Activated naive CD8-positive, alpha-beta T cell treated with anti-CD3 and anti-CD28 coated beads, Interleukin-2, amount 50 U/mL, for 24 hours (primary cell): ENCODE results near the gene APBA2.
"Not testable (repeated sequence)": the region's sequence is repeated elsewhere in the genome, so short reads cannot be mapped to it uniquely, and the experiment has no call there.

Experiments
- ATAC-seq: fragments of 150-1000 bp; cut with Tn5 transposase; one replicate; pipeline ENCODE4 v1.10.0; 2021
- DNase-seq: peaks from one replicate; pipeline ENCODE4 v3.0.0; 2021
- H3K27ac Mint-ChIP-seq: one replicate; pipeline ENCODE4 v1.8.0; 2021; ENCODE audit warnings: mild to moderate bottlenecking, mixed read lengths
- H3K27me3 Mint-ChIP-seq: one replicate; pipeline ENCODE4 v1.8.0; 2021; ENCODE audit warnings: mixed read lengths
- H3K36me3 Mint-ChIP-seq: one replicate; pipeline ENCODE4 v1.8.0; 2021; ENCODE audit warnings: low read depth, mixed read lengths
- H3K4me1 Mint-ChIP-seq: one replicate; pipeline ENCODE4 v1.8.0; 2021; ENCODE audit warnings: mixed read lengths
- H3K4me3 Mint-ChIP-seq: one replicate; pipeline ENCODE4 v1.8.0; 2021; ENCODE audit warnings: mild to moderate bottlenecking, moderate library complexity, mixed read lengths
- H3K9me3 Mint-ChIP-seq: one replicate; pipeline ENCODE4 v1.8.0; 2021; ENCODE audit warnings: mixed read lengths

The APBA2 gene

DNA sequence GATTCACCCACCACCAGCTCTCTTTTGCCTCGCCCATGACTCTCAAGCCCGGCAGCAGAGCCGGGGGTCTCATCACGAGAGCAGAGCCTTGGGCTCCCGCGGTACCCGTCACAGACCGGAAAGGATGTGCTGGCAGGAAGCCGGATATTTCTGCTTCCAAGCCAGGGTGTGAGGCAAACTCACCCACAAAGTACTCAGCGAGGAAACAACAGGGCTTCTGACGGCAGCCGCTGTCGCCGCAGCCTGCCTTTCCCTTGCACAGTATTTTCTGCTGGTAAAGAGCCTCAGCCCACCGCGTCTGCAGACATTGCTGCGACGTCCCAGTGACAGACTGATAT lies 263.9 kb downstream of the APBA2 start:
- Mint-ChIP-seq H3K4me3 (no peak overlapping the region), H3K36me3 (no peaks in the 10 kb centered on the region), H3K4me1 (peaks cover 4% of the 10 kb centered on the region), H3K27me3 (peaks cover 6% of the 10 kb centered on the region), H3K9me3 (no peaks in the 10 kb centered on the region), H3K27ac (no peak overlapping the region)
- no peak for DNase-seq
- ATAC-seq = no peak

DNA sequence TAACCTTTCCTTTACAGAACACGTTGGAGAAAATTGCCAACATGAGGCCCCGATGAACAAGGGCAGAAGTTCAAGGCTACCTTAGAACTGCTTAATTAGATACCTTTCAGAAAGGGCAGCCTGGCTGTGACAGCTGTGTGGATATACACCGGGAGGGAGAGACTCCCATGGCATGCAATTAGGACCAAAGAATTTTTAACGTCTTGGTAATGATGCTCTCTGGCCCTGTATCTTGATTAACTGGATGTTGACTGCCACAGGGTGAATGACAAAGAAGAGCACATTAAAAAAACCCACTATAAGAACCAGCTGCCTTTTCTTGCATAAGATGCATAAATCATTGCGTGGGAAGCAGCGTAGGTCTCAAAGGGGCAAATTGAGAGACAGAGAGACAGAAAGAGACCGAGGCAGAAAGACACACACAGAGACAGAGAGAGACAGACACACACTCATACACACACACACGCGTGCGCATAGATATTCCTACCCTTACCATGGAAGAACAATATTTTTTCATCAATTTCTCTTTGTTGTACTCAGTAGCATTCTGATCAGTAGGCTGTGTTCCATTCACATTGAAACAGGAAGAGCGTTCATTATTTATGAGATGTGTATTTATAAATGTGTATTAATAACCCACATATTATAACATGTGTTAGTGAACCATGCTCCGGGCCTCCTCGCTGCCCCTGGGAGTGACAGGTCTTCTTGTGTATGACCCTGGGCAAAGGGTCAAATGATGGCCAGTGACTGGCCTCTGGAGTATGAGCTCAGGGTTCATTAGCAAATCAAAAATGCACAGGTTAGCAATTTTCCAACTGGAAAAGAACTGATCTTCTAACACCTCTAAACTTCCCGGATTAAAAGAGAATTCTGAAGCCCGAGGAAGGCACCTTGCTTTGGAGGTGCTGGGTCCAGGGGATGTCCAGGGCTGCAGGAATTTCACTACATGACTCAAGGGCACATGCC lies 265.0 kb downstream of the APBA2 start:
- ATAC-seq (no peak), DNase-seq (no peak)
- H3K36me3 Mint-ChIP-seq = no peaks in the 10 kb centered on the region
- peaks cover 13% of the 10 kb centered on the region for H3K27me3 Mint-ChIP-seq
- H3K9me3 Mint-ChIP-seq = no peaks in the 10 kb centered on the region
- H3K27ac Mint-ChIP-seq = no peak overlapping the region
- peaks cover 4% of the 10 kb centered on the region for H3K4me1 Mint-ChIP-seq
- no peak overlapping the region for H3K4me3 Mint-ChIP-seq

DNA sequence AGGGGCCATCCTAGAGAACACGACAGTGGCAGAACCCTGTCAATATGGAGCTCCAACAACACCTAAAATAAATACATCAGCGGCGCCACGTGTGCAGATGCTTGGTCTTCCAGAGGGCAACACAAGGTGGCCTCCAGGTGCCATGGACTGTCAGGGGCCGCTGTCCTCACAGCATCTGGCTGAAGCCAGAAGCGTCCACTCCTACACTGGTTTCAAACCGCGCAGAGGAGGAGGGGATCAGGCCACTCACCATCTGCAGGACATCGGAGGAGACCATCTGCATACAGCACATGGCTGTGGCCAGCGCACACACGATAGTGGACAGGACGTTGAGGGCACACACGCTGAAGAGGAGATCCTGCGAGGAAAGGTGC lies 265.7 kb downstream of the APBA2 start:
- H3K4me3 Mint-ChIP-seq = no peak overlapping the region
- H3K27ac Mint-ChIP-seq = no peak overlapping the region
- peaks cover 4% of the 10 kb centered on the region for H3K4me1 Mint-ChIP-seq
- H3K27me3 Mint-ChIP-seq = peaks cover 13% of the 10 kb centered on the region
- no peak for DNase-seq
- H3K36me3 Mint-ChIP-seq = no peaks in the 10 kb centered on the region
- H3K9me3 Mint-ChIP-seq = no peaks in the 10 kb centered on the region
- no peak for ATAC-seq

DNA sequence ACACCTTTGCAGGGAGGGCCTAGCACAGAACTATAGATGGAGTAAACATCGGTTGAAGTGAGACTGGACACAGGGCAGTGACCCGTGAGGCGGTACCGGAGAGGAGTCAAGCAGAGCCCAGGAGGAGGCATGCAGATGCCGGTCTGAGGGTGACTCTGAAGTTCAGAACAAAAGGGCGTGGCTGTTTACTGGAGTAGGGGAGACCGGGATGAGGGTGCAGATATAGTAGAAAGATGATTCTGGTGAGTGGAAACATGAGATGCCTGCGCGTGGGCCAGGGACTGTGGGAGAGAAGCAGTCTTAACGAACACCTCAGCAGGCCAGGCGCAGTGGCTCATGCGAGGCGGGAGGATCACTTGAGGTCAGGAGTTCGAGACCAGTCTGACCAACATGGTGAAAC lies 270.7 kb downstream of the APBA2 start:
- H3K9me3 Mint-ChIP-seq = peaks cover 4% of the 10 kb centered on the region
- ATAC-seq (no peak), DNase-seq (no peak)
- peaks cover 27% of the 10 kb centered on the region for H3K27me3 Mint-ChIP-seq
- no peak overlapping the region for H3K4me3 Mint-ChIP-seq
- H3K4me1 Mint-ChIP-seq = peaks cover 8% of the 10 kb centered on the region
- H3K27ac Mint-ChIP-seq = no peak overlapping the region
- peaks cover under 1% of the 10 kb centered on the region for H3K36me3 Mint-ChIP-seq

DNA sequence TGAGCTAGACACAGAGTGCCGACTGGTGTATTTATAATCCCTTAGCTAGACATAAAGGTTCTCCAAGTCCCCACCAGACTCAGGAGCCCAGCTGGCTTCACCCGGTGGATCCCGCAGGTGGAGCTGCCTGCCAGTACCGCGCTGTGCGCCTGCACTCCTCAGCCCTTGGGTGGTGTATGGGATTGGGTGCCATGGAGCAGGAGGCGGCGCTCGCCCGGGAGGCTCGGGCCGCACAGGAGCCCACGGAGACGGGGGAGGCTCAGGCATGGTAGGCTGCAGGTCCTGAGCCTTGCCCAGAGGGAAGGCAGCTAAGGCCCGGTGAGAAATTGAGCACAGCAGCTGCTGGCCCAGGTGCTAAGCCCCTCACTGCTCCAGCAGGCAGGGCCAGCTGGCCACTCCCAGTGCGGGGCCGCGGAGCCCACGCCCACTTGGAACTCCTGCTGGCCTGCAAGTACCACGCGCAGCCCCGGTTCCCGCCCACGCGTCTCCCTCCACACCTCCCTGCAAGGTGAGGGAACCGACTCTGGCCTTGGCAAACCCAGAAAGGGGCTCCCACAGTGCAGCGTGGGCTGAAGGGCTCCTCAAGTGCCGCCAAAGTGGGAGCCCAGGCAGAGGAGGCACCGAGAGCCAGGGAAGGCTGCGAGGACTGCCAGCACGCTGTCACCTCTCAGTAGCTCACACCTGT lies 274.1 kb downstream of the APBA2 start:
- Mint-ChIP-seq H3K4me1 (peaks cover 9% of the 10 kb centered on the region), H3K27me3 (peaks cover 41% of the 10 kb centered on the region), H3K4me3 (no peak overlapping the region), H3K27ac (no peak overlapping the region), H3K9me3 (peaks cover 12% of the 10 kb centered on the region), H3K36me3 (peaks cover 5% of the 10 kb centered on the region)
- ATAC-seq = no peak
- DNase-seq = no peak

DNA sequence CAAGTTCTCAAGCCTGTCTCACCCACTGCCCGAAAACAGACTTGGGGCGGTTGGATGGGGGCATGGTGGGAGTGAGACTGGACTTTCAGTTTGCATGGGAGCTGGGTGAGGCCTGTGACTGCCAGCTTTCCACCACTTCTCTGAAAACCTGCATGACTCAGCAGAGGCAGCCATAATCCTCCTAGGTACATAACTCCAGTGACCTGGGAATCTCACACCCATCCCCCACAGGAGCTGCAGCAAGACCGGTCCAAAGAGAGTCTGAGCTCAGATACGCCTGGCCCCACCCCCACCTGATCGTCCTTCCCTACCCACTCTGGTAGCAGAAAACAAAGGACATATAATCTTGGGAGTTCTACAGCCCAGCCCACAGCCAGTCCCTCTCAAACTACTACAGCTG lies 276.6 kb downstream of the APBA2 start:
- H3K36me3 Mint-ChIP-seq = peaks cover 5% of the 10 kb centered on the region

DNA sequence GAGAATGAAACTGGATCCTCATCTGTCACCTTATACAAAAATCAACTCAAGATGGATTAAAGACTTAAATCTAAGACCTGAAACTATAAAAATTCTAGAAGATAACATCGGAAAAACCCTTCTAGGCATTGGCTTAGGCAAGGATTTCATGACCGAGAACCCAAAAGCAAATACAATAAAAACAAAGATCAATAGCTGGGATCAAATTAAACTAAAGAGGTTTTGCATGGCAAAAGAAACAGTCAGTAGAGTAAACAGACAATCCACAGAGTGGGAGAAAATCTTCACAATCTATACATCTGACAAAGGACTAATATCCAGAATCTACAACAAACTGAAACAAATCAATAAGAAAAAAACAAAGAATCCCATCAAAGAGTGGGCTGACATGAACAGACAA lies 281.3 kb downstream of the APBA2 start:
- DNase-seq, ATAC-seq, H3K36me3 Mint-ChIP-seq, H3K4me3 Mint-ChIP-seq, H3K27ac Mint-ChIP-seq, H3K9me3 Mint-ChIP-seq, H3K4me1 Mint-ChIP-seq: not testable (repeated sequence)
- peaks cover 31% of the 10 kb centered on the region for H3K27me3 Mint-ChIP-seq

More for the DNA sequence above, 276.6 kb downstream of the APBA2 start:
- H3K4me1 Mint-ChIP-seq = peaks cover 14% of the 10 kb centered on the region
- peaks cover 45% of the 10 kb centered on the region for H3K27me3 Mint-ChIP-seq
- H3K27ac Mint-ChIP-seq = no peak overlapping the region
- no peak overlapping the region for H3K4me3 Mint-ChIP-seq
- ATAC-seq = no peak
- no peak for DNase-seq
- H3K9me3 Mint-ChIP-seq = peaks cover 12% of the 10 kb centered on the region
